ENCODE data around the gene PLEKHA1. TPM values are rescaled to one million over a fixed set of nuclear protein-coding genes. Genes with fewer than 3 reads are reported as not detected.

The PLEKHA1 gene
- polyA plus RNA-seq, 1 donor, result 30.8 TPM

- DNase-seq, result no peak
Observed at GRCh38 chr10:122424059-122424458, 49.6 kb downstream of the PLEKHA1 start.

GRCh38 chr10:122426829-122427228 is 52.3 kb downstream of the PLEKHA1 start:
- no peak for DNase-seq

GRCh38 chr10:122427280-122427679 is 52.8 kb downstream of the PLEKHA1 start:
- DNase-seq, result no peak

- no peak for DNase-seq
Observed at GRCh38 chr10:122435212-122435827, 60.8 kb downstream of the PLEKHA1 start.

GRCh38 chr10:122441961-122442360 is 67.5 kb downstream of the PLEKHA1 start:
- no peak for DNase-seq

GRCh38 chr10:122445469-122445868 is 71.0 kb downstream of the PLEKHA1 start:
- no peak for DNase-seq

- DNase-seq, result no peak
Observed at GRCh38 chr10:122445904-122446303, 71.4 kb downstream of the PLEKHA1 start.

GRCh38 chr10:122446668-122447423 is 72.3 kb downstream of the PLEKHA1 start:
- DNase-seq, result no peak

GRCh38 chr10:122448600-122448999 is 74.1 kb downstream of the PLEKHA1 start:
- no peak for DNase-seq

- DNase-seq, result no peak
Observed at GRCh38 chr10:122449153-122449552, 74.6 kb downstream of the PLEKHA1 start.

- no peak for DNase-seq
Observed at GRCh38 chr10:122450353-122450990, 76.0 kb downstream of the PLEKHA1 start.

GRCh38 chr10:122454071-122454470 is 79.6 kb downstream of the PLEKHA1 start:
- DNase-seq, result no peak

- no peak for DNase-seq
Observed at GRCh38 chr10:122454603-122455080, 80.1 kb downstream of the PLEKHA1 start, which contains the start of gene ARMS2. Gene ARMS2 (plus strand): TSS chr10:122454653. CDS start chr10:122454728, 75 bp downstream.

- DNase-seq, result no peak
Observed at GRCh38 chr10:122455376-122456079, 81.0 kb downstream of the PLEKHA1 start.

GRCh38 chr10:122457934-122458333 is 83.4 kb downstream of the PLEKHA1 start:
- DNase-seq, result no peak

GRCh38 chr10:122458693-122459092 is 84.2 kb downstream of the PLEKHA1 start:
- DNase-seq, result no peak

- no peak for DNase-seq
Observed at GRCh38 chr10:122459561-122460273, 85.2 kb downstream of the PLEKHA1 start.

- no peak for DNase-seq
Observed at GRCh38 chr10:122460891-122461293, 86.4 kb downstream of the PLEKHA1 start.

GRCh38 chr10:122461367-122461728 is 86.8 kb downstream of the PLEKHA1 start, which contains the start of gene HTRA1:
Gene HTRA1 (plus strand): TSS chr10:122461553. CDS start chr10:122461653, 100 bp downstream.
- peak; percentile 79 for DNase-seq

- no peak for DNase-seq
Observed at GRCh38 chr10:122461729-122462532, 87.4 kb downstream of the PLEKHA1 start.
